Panc1 (cell line): ENCODE measurements around the gene DUSP1. TPM values are rescaled to one million over a fixed set of nuclear protein-coding genes. Genes with fewer than 3 reads are reported as not detected.

Experiments
- ATAC-seq: fragments of 200-7000 bp; cut with Tn5 transposase; 2 replicates; pipeline ENCODE4 v1.9.1; 2020; ENCODE audit warnings: mild to moderate bottlenecking, moderate library complexity
- BruUV-seq: library from RNA; stranded (reverse); fragments of 400-500 nt; replicated peaks from 2 replicates; lab custom pipeline; 2021; lab: Mats Ljungman, UMichigan
- CTCF ChIA-PET: fragments of 300-600 bp; sonication (Branson Sonifier 250); formaldehyde crosslinking; loops from one replicate; lab custom pipeline; 2022; ENCODE audit warnings: antibody characterized with exemption; lab: Charles Lee
- POLR2A ChIA-PET: fragments of 300-600 bp; sonication (Branson Sonifier 250); formaldehyde crosslinking; loops from one replicate; lab custom pipeline; 2022; ENCODE audit warnings: antibody characterized with exemption; lab: Charles Lee
- DNase-seq: peaks from one replicate; pipeline ENCODE4 v3.0.0-alpha.2; 2010; ENCODE audit warnings: low read depth, low spot score
- H3K27ac ChIP-seq: 2 replicates; pipeline ENCODE4 v1.5.1; 2011; ENCODE audit warnings: mild to moderate bottlenecking, low read length, inconsistent platforms
- H3K27me3 ChIP-seq: fragments of 200-500 bp; sonication (Bioruptor generic); 2 replicates; pipeline ENCODE4 v1.6.0; 2014; ENCODE audit warnings: low read length, inconsistent platforms; ENCODE audit not compliant: control insufficient read depth, insufficient read depth
- H3K36me3 ChIP-seq: fragments of 200-500 bp; sonication (Bioruptor generic); 2 replicates; pipeline ENCODE4 v1.5.1; 2014; ENCODE audit warnings: inconsistent platforms, mild to moderate bottlenecking, low read length, moderate library complexity; ENCODE audit not compliant: control insufficient read depth, insufficient read depth
- H3K4me1 ChIP-seq: 2 replicates; pipeline ENCODE4 v1.5.1; 2011; ENCODE audit warnings: inconsistent platforms, mild to moderate bottlenecking, low read length, moderate library complexity; ENCODE audit not compliant: control insufficient read depth, insufficient read depth
- H3K4me3 ChIP-seq, 2 experiments: 2 replicates each; pipeline ENCODE4 v1.5.1; 2011 to 2012; ENCODE audit warnings: low read depth in 2 of 2, low read length in 2 of 2, mild to moderate bottlenecking in 2 of 2, inconsistent platforms in 1 of 2, moderate library complexity in 1 of 2
- H3K9me3 ChIP-seq: fragments of 200-500 bp; sonication (Bioruptor generic); 2 replicates; pipeline ENCODE4 v1.5.1; 2014; ENCODE audit warnings: low read depth, mild to moderate bottlenecking, inconsistent platforms, low read length, moderate library complexity; ENCODE audit not compliant: control insufficient read depth, insufficient read depth
- POLR2AphosphoS5 ChIP-seq: IDR thresholded peaks from 2 replicates; pipeline ENCODE4 v1.6.1; 2012; ENCODE audit warnings: mild to moderate bottlenecking, low read depth, low read length, moderate library complexity
- SIN3A ChIP-seq: IDR thresholded peaks from 2 replicates; pipeline ENCODE4 v1.6.1; 2012; ENCODE audit warnings: low read depth, mild to moderate bottlenecking, low read length, moderate library complexity, borderline replicate concordance; ENCODE audit not compliant: insufficient read depth
- TCF7L2 ChIP-seq: IDR thresholded peaks from 2 replicates; pipeline ENCODE4 v1.6.1; 2011; ENCODE audit warnings: mild to moderate bottlenecking, low read depth, low read length, inconsistent platforms
- in situ Hi-C: cut with HindIII; loops from 2 replicates; pipeline ENCODE4 v1.10.0; 2016; ENCODE audit warnings: low sequenced_read_pairs, low pct_unique_long_range_greater_than_20kb
- intact Hi-C: fragments of 100-400 bp; cut with micrococcal nuclease; formaldehyde crosslinking; loops from one replicate; pipeline ENCODE4 v1.10.0; 2022; ENCODE audit not compliant: unreplicated experiment
- total RNA-seq: library from RNA; stranded (reverse); gene quantifications from one replicate; pipeline ENCODE4 v1.2.1, GENCODE V29; 2021; ENCODE audit not compliant: unreplicated experiment
- TF ChIP-seq, protein P1 (sequence below): fragments of 450-650 bp; IDR thresholded peaks from 2 replicates; pipeline ENCODE4 v1.5.1; 2017; ENCODE audit warnings: mild to moderate bottlenecking
- TF ChIP-seq, protein P2 (sequence below), 2 experiments: IDR thresholded peaks; 2 replicates each; pipeline ENCODE4 v1.6.1; 2011 to 2012; ENCODE audit warnings: low read depth in 2 of 2, control low read depth in 1 of 2, low read length in 1 of 2, mild to moderate bottlenecking in 1 of 2, moderate library complexity in 1 of 2; ENCODE audit not compliant: insufficient read depth in 1 of 2

The DUSP1 gene
- total RNA-seq, 1 experiment from 2014 or later = 79.9 TPM

DNA sequence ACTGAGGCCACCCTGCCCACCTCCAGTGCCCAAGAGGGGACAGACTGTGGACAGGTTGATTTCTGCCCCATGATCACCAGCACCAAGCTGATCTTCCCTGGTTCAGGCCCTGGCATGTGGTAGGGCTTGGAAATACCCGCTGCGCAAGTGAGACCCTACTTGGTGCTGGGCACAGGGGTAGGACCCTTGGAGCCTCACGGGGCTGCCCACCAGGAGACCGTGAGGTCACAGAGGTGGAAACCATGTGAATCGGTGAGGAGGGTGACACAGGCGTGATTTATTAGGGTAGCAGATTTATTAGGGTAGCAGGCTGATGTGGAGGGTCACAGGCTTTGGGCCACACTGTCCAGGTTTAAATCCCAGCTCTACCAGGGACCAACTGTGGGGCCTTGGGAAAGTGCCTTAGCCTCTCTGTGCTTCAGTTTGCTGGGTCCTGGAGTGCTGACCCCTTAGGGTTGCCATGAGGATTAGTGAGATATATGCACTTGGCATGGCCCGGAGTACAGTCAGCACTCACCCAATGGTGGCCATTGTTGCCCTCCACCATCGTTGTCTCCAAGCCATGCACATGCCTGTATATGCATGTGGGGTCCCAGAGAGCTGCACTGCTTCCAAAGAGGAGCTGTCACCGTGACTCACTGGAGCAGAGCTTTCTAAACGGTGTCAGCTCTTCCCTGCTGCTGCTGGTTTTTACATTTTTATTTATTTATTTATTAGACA is 20.9 kb upstream of the DUSP1 start:
- Histone ChIP-seq H3K9me3 (no peaks in the 10 kb centered on the region), H3K36me3 (no peaks in the 10 kb centered on the region), H3K27me3 (no peaks in the 10 kb centered on the region), H3K4me3 (no peak overlapping the region), H3K27ac (peak overlapping the region; percentile 87), H3K4me1 (peaks cover 54% of the 10 kb centered on the region)
- CTCF ChIA-PET = no interaction called here
- BruUV-seq = no TSS peak
- DNase-seq = no peak
- POLR2A ChIA-PET = interaction anchor here (0.9 kb wide), 1 partner anchor 15 kb away, joined by 3 read pairs; no protein-coding TSS in a partner anchor
- TF ChIP-seq POLR2AphosphoS5 (no peak), SIN3A (no peak)
- TF ChIP-seq, protein P1, sequence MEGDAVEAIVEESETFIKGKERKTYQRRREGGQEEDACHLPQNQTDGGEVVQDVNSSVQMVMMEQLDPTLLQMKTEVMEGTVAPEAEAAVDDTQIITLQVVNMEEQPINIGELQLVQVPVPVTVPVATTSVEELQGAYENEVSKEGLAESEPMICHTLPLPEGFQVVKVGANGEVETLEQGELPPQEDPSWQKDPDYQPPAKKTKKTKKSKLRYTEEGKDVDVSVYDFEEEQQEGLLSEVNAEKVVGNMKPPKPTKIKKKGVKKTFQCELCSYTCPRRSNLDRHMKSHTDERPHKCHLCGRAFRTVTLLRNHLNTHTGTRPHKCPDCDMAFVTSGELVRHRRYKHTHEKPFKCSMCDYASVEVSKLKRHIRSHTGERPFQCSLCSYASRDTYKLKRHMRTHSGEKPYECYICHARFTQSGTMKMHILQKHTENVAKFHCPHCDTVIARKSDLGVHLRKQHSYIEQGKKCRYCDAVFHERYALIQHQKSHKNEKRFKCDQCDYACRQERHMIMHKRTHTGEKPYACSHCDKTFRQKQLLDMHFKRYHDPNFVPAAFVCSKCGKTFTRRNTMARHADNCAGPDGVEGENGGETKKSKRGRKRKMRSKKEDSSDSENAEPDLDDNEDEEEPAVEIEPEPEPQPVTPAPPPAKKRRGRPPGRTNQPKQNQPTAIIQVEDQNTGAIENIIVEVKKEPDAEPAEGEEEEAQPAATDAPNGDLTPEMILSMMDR = no peak
- in situ Hi-C loops (no loop called here), intact Hi-C loops (no loop called here)
- no peak for ATAC-seq

- H3K9me3 ChIP-seq = no peaks in the 10 kb centered on the region
- peak overlapping the region; percentile 87 for H3K27ac ChIP-seq
- in situ Hi-C loops (no loop called here), intact Hi-C loops (no loop called here)
- no peaks in the 10 kb centered on the region for H3K27me3 ChIP-seq
- CTCF ChIA-PET = no interaction called here
- TF ChIP-seq SIN3A (no peak), POLR2AphosphoS5 (no peak), TCF7L2 (no peak)
- TF ChIP-seq, protein P2, sequence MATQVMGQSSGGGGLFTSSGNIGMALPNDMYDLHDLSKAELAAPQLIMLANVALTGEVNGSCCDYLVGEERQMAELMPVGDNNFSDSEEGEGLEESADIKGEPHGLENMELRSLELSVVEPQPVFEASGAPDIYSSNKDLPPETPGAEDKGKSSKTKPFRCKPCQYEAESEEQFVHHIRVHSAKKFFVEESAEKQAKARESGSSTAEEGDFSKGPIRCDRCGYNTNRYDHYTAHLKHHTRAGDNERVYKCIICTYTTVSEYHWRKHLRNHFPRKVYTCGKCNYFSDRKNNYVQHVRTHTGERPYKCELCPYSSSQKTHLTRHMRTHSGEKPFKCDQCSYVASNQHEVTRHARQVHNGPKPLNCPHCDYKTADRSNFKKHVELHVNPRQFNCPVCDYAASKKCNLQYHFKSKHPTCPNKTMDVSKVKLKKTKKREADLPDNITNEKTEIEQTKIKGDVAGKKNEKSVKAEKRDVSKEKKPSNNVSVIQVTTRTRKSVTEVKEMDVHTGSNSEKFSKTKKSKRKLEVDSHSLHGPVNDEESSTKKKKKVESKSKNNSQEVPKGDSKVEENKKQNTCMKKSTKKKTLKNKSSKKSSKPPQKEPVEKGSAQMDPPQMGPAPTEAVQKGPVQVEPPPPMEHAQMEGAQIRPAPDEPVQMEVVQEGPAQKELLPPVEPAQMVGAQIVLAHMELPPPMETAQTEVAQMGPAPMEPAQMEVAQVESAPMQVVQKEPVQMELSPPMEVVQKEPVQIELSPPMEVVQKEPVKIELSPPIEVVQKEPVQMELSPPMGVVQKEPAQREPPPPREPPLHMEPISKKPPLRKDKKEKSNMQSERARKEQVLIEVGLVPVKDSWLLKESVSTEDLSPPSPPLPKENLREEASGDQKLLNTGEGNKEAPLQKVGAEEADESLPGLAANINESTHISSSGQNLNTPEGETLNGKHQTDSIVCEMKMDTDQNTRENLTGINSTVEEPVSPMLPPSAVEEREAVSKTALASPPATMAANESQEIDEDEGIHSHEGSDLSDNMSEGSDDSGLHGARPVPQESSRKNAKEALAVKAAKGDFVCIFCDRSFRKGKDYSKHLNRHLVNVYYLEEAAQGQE (IDR thresholded peaks at IDR 0.05; ENCODE audit: insufficient read depth in 1 of 2, low read depth in 2 of 2, low read length in 1 of 2) = no peak
- TF ChIP-seq, protein P1 = no peak
- H3K36me3 ChIP-seq = no peaks in the 10 kb centered on the region
- POLR2A ChIA-PET = no interaction called here
- no peak for ATAC-seq
- BruUV-seq = no TSS peak
- DNase-seq = no peak
- H3K4me1 ChIP-seq = peaks cover 59% of the 10 kb centered on the region
- no peak overlapping the region for H3K4me3 ChIP-seq
Measured at GRCh38 chr5:172791286-172791685, 20.3 kb upstream of the DUSP1 start.
